Caco-2 (cell line): Measurements from ENCODE around the gene GPBP1. TPM values are rescaled to one million over a fixed set of nuclear protein-coding genes. Genes with fewer than 3 reads are reported as not detected.

ENCODE experiments used
- BruUV-seq: library from RNA; stranded (reverse); fragments of 400-500 nt; replicated peaks from 2 replicates; lab custom pipeline; 2021; lab: Mats Ljungman, UMichigan
- CTCF ChIA-PET: fragments of 300-600 bp; sonication (Branson Sonifier 250); formaldehyde crosslinking; loops from one replicate; lab custom pipeline; 2022; ENCODE audit warnings: antibody characterized with exemption; lab: Charles Lee
- POLR2A ChIA-PET: fragments of 300-600 bp; sonication (Branson Sonifier 250); formaldehyde crosslinking; loops from one replicate; lab custom pipeline; 2022; ENCODE audit warnings: antibody characterized with exemption; lab: Charles Lee
- DNase-seq, 2 experiments: peaks; one replicate each; pipeline versions ENCODE4 v3.0.0 to v3.0.0-alpha.2; 2020 to 2022
- H3K27me3 ChIP-seq: replicated peaks from 2 replicates; pipeline ENCODE4 v1.6.0; 2011; ENCODE audit warnings: low read length; ENCODE audit not compliant: control insufficient read depth, insufficient read depth
- H3K36me3 ChIP-seq: 2 replicates; pipeline ENCODE4 v1.5.1; 2011; ENCODE audit warnings: low read length; ENCODE audit not compliant: control insufficient read depth, insufficient read depth
- H3K4me1 ChIP-seq: fragments of 250-450 bp; sonication (Bioruptor Pico); 2 replicates; pipeline ENCODE4 v1.5.1; 2020; ENCODE audit warnings: mild to moderate bottlenecking
- H3K4me3 ChIP-seq: 2 replicates; pipeline ENCODE4 v1.5.1; 2011; ENCODE audit warnings: low read depth, mild to moderate bottlenecking, control low read depth, low read length
- H3K9me3 ChIP-seq: fragments of 250-450 bp; sonication (Bioruptor Pico); 2 replicates; pipeline ENCODE4 v1.5.1; 2020; ENCODE audit warnings: mild to moderate bottlenecking, moderate library complexity
- H3K27ac Mint-ChIP-seq: one replicate; pipeline ENCODE4 v1.8.0; 2022; ENCODE audit warnings: mixed read lengths; ENCODE audit not compliant: unreplicated experiment
- H3K27me3 Mint-ChIP-seq: one replicate; pipeline ENCODE4 v1.8.0; 2022; ENCODE audit warnings: mixed read lengths; ENCODE audit not compliant: insufficient read depth, unreplicated experiment
- H3K36me3 Mint-ChIP-seq: one replicate; pipeline ENCODE4 v1.8.0; 2022; ENCODE audit warnings: mild to moderate bottlenecking, mixed read lengths; ENCODE audit not compliant: insufficient read depth, unreplicated experiment
- H3K4me1 Mint-ChIP-seq: one replicate; pipeline ENCODE4 v1.8.0; 2022; ENCODE audit warnings: low read depth, mixed read lengths; ENCODE audit not compliant: unreplicated experiment
- H3K4me3 Mint-ChIP-seq: one replicate; pipeline ENCODE4 v1.8.0; 2022; ENCODE audit warnings: mild to moderate bottlenecking, moderate library complexity, mixed read lengths; ENCODE audit not compliant: unreplicated experiment
- H3K9me3 Mint-ChIP-seq: one replicate; pipeline ENCODE4 v1.8.0; 2022; ENCODE audit warnings: mixed read lengths; ENCODE audit not compliant: unreplicated experiment
- intact Hi-C: fragments of 100-400 bp; cut with micrococcal nuclease; formaldehyde crosslinking; loops from one replicate; pipeline ENCODE4 v1.10.0; 2022; ENCODE audit not compliant: unreplicated experiment
- total RNA-seq: library from RNA; stranded (reverse); gene quantifications from 2 replicates; pipeline ENCODE4 v1.2.3, GENCODE V29; 2022
- TF ChIP-seq, protein P1 (sequence below), 2 experiments: fragments of 200-600 bp in 1 of 2; IDR thresholded peaks; 1 replicate in 1 of 2; 2 replicates in 1 of 2; pipeline versions ENCODE4 v1.5.1 to v1.8.0; 2011 to 2022; ENCODE audit warnings: antibody characterized with exemption in 1 of 2, control low read depth in 1 of 2, inconsistent platforms in 1 of 2, low read depth in 1 of 2, low read length in 1 of 2, mild to moderate bottlenecking in 1 of 2, moderate library complexity in 1 of 2; ENCODE audit not compliant: insufficient read depth in 1 of 2, severe bottlenecking in 1 of 2, unreplicated experiment in 1 of 2

The GPBP1 gene
- total RNA-seq, 1 experiment from 2014 or later, result 100 TPM

DNA sequence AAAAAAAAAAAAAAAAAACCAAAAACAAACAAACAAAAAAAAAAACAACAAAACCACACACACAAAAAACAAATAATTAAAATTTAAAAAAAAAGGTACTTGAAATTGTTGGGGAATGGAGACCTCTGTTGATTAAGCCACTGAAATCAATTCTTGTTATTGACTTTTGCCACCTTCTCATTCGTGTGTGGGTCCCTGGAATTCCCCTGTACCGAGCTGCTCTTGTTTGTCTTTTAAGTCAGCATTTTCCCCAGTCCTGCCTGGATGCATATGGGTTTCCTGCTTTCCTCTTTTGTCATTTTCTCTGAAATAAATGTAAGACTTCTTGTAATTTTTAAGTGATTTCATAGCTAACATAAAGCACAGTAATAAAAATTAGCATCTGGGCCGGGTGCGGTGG lies 45.5 kb downstream of the GPBP1 start:
- Mint-ChIP-seq H3K4me1 (no peaks in the 10 kb centered on the region), H3K27ac (no peak overlapping the region), H3K27me3 (no peaks in the 10 kb centered on the region), H3K9me3 (no peaks in the 10 kb centered on the region), H3K36me3 (peaks cover 63% of the 10 kb centered on the region), H3K4me3 (no peak overlapping the region)
- no TSS peak for BruUV-seq
- Histone ChIP-seq H3K4me1 (peaks cover 6% of the 10 kb centered on the region; the same call in 1 of the 2 replicates), H3K4me3 (no peak overlapping the region), H3K9me3 (no peaks in the 10 kb centered on the region), H3K27me3 (no peaks in the 10 kb centered on the region), H3K36me3 (peaks cover 1% of the 10 kb centered on the region)
- CTCF ChIA-PET, result no interaction called here
- intact Hi-C loops, result no loop called here
- POLR2A ChIA-PET, result no interaction called here
- DNase-seq, result no peak
- TF ChIP-seq, protein P1, sequence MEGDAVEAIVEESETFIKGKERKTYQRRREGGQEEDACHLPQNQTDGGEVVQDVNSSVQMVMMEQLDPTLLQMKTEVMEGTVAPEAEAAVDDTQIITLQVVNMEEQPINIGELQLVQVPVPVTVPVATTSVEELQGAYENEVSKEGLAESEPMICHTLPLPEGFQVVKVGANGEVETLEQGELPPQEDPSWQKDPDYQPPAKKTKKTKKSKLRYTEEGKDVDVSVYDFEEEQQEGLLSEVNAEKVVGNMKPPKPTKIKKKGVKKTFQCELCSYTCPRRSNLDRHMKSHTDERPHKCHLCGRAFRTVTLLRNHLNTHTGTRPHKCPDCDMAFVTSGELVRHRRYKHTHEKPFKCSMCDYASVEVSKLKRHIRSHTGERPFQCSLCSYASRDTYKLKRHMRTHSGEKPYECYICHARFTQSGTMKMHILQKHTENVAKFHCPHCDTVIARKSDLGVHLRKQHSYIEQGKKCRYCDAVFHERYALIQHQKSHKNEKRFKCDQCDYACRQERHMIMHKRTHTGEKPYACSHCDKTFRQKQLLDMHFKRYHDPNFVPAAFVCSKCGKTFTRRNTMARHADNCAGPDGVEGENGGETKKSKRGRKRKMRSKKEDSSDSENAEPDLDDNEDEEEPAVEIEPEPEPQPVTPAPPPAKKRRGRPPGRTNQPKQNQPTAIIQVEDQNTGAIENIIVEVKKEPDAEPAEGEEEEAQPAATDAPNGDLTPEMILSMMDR (IDR thresholded peaks at IDR 0.05; ENCODE audit: insufficient read depth in 1 of 2, low read depth in 1 of 2, low read length in 1 of 2, severe bottlenecking in 1 of 2, unreplicated experiment in 1 of 2), result no peak

DNA sequence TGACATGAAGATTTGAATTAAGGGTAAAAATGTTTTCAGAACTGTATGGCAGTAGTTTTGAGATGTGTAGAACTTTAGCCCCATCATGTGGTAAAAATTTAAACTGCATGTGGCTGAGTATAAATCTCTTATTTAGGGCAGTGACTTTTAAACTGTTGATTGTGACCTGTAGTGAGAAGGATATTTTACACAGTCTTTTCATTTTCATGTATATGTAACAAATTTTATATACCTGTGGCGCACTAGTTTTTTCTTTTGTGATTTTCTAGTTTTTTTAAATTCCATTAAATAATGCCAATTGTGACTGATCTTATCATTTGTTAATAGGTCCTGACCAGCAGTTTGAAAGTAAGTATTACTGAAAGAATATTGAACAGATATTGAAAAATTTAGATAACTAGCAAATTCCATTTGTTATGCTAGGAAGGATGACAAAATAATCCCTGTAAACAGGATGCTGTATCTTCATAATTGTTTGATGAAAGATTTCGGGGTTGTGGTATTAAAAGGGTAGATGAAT lies 47.2 kb downstream of the GPBP1 start:
- no peak overlapping the region for H3K4me3 Mint-ChIP-seq
- H3K27ac Mint-ChIP-seq, result no peak overlapping the region
- H3K27me3 Mint-ChIP-seq, result no peaks in the 10 kb centered on the region
- ChIA-PET CTCF (no interaction called here), POLR2A (no interaction called here)
- intact Hi-C loops, result loop anchor here (1.0 to 2.0 kb wide), 4 partner anchors 48 to 320 kb away; no protein-coding TSS in a partner anchor
- H3K9me3 Mint-ChIP-seq, result no peaks in the 10 kb centered on the region
- no peaks in the 10 kb centered on the region for H3K9me3 ChIP-seq
- peaks cover 63% of the 10 kb centered on the region for H3K36me3 Mint-ChIP-seq
- H3K4me3 ChIP-seq, result no peak overlapping the region
- no peaks in the 10 kb centered on the region; the same call in 1 of the 2 replicates for H3K36me3 ChIP-seq
- peaks cover 6% of the 10 kb centered on the region; the same call in 1 of the 2 replicates for H3K4me1 ChIP-seq
- DNase-seq, result peak in 1 of 2 experiments; percentile 69
- H3K4me1 Mint-ChIP-seq, result no peaks in the 10 kb centered on the region
- no TSS peak for BruUV-seq
- TF ChIP-seq, protein P1 (IDR thresholded peaks at IDR 0.05; ENCODE audit: insufficient read depth in 1 of 2, low read depth in 1 of 2, low read length in 1 of 2, severe bottlenecking in 1 of 2, unreplicated experiment in 1 of 2), result peak; percentile 66 to 84
- no peaks in the 10 kb centered on the region for H3K27me3 ChIP-seq

DNA sequence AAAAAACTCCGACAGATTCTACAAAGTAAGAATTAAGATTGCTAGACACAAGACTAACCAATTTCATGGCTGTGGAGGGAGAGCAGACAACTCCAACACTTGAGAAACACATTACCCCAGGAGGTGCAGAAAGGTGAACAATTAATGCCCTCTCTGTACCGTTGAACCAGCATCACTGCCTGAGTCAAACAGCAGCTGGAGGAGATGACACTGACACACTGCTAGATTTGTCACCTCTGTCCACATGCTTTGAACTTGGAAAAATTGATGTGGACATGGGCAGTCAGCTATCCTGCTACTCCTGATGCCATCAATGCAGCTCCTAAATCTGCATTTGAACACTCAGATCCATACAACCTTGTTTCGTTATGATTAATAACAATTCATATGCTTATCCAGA lies 51.7 kb downstream of the GPBP1 start:
- H3K27me3 ChIP-seq, result no peaks in the 10 kb centered on the region
- H3K9me3 ChIP-seq, result no peaks in the 10 kb centered on the region
- BruUV-seq, result no TSS peak
- Mint-ChIP-seq H3K9me3 (no peaks in the 10 kb centered on the region), H3K27ac (no peak overlapping the region), H3K27me3 (no peaks in the 10 kb centered on the region), H3K4me1 (no peaks in the 10 kb centered on the region), H3K36me3 (peaks cover 52% of the 10 kb centered on the region), H3K4me3 (no peak overlapping the region)
- DNase-seq, result no peak
- ChIA-PET POLR2A (no interaction called here), CTCF (no interaction called here)
- peaks cover 6% of the 10 kb centered on the region; the same call in 1 of the 2 replicates for H3K4me1 ChIP-seq
- H3K36me3 ChIP-seq, result no peaks in the 10 kb centered on the region; the same call in 1 of the 2 replicates
- TF ChIP-seq, protein P1 (IDR thresholded peaks at IDR 0.05; ENCODE audit: insufficient read depth in 1 of 2, low read depth in 1 of 2, low read length in 1 of 2, severe bottlenecking in 1 of 2, unreplicated experiment in 1 of 2), result no peak
- intact Hi-C loops, result no loop called here
- no peak overlapping the region for H3K4me3 ChIP-seq
